Measurements from ENCODE around the gene HRC.

- TF ChIP-seq CTCF (IDR thresholded peaks at IDR 0.05), result no peak
- TF ChIP-seq POLR2A (IDR thresholded peaks at IDR 0.05), result no peak
Observed at GRCh38 chr19:49120325-49120683, 34.9 kb downstream of the HRC start.

All from right lobe of liver (tissue), 4 donors.